DMS79 treated with DMSO at 0.1 percent for 48 hours (cell line): ENCODE results near the gene PTPRM.
"Not testable (repeated sequence)": the region's sequence is repeated elsewhere in the genome, so short reads cannot be mapped to it uniquely, and the experiment has no call there.

Source experiments
- DNase-seq: peaks from one replicate; lab custom pipeline; 2025; lab: John Stamatoyannopoulos, UW

The PTPRM gene

DNA sequence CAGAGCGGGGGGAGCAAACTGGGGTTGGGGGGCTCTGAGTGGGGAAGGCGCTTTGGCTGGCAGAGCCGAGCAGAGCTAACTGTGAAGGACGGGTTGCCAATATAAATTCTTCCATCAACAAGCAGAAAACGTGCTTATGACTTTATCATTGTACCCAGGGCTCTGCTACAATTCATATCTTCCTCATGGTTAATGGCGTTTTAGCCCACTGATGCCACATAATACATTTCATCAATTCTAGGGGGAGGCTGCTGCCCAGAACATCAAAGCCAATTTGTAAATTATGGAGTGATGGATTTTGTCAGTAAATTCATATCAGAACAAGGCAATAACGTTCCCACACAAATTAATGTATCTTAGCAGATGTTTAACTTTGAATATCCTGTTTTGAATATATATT lies 866.7 kb downstream of the PTPRM start:
- DNase-seq, result no peak

DNA sequence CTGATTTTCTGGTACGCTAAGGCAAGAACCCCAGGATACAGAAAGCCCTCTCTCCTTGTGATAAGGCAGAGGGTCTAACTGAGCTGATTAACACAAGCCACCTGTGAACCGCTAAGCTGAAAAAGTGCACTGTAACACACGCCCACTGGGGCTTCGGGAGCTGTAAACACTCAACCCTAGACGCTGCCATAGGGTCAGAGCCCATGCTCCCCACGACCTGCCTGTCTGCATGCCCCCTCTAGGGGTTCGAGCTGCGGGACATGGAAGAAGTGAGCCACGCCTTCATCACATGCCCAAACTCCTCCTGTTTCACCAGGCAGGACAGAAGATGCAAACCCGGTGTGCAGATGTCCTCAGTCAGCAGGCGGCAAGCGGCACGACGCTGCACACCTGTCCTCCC lies 868.3 kb downstream of the PTPRM start:
- DNase-seq, result no peak

DNA sequence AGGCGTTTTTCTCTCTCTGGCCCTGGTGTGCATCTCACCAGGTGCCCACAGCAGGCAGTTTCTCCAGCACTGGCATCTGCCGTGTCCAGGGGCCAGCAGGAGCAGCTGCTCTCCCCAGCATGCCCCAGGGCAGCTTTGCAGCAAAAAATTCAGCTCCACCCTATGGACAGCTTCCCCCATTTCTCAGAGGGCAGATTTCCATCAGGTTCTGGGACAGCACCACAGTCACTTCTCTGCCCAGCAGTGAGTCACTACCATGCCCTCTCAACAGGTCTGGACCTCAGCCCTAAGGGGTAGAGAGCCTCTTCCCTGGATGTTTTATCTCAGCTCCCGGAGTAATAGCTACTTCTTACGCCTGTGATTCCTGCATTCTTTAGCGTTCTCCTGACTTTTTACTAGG lies 871.9 kb downstream of the PTPRM start:
- no peak for DNase-seq

DNA sequence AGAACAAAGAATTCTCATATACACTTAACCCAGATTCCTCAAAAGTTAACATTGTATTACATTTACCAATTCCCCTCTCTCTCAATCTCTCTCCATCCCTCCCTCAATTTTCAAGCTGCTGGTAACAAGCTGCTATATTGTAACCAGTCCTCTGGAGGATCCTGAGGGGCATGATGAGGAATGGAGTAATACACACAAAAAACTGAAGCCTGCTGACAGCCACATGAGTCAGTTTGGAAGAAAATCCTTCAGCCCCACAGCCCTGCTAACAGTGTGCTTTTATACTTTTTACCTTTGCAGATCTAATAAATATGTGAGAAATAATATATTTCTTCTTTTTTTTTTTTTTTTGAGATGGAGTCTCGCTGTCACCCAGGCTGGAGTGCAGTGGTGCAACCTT lies 876.4 kb downstream of the PTPRM start:
- DNase-seq, result no peak

DNA sequence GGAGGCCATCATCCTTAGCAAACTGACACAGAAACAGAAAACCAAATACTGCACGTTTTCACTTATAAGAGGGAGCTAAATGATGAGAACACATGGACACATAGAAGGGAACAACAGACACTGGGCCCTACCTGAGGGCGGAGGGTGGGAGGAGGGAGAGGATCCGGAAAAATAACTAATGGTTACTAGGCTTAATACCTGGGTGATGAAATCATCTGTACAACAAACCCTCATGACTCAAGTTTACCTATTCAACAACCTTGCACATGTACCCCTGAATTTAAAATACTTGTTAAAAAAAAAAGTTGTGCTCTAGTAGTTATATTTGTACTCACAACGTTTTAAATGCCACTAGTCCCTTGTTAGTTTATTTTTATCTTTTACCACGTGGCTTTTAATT lies 879.8 kb downstream of the PTPRM start:
- not testable (repeated sequence) for DNase-seq

DNA sequence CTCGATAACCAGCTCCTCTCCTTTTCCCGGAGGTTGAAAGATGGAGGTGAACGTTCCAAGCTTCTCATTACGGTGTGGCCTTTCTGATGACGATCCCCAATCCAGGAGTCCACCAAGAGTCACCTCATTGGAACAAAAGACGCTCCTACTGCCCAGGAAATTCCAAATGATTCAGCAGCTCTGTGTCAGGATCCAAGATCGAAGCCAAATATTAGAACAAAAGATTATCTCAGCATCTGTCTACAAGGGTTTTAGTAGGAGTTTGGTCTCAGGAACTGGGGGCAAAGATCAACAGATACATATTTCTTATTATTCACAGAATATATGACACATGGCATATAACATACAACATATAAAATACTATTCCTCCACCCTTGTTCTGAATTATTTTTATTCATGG lies 881.0 kb downstream of the PTPRM start:
- no peak for DNase-seq

DNA sequence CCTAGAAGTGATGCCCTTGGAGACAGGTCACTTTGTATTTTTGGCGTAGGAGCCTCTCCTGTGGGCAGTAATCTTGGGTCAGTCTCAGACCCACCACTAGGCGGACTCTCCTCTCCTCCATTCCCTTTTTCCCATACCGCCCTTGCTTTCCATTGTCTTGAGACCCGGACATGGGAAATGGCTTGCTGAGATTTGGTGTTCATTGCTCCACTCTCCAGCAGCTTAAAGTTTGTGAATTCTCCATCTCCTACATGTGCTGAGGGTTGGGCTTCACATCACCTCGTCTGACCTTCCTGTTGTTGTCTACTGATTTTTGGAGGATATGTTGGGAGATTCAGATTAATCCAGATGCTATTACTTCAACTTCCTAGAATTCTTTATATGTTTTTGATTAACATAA lies 882.9 kb downstream of the PTPRM start:
- no peak for DNase-seq

DNA sequence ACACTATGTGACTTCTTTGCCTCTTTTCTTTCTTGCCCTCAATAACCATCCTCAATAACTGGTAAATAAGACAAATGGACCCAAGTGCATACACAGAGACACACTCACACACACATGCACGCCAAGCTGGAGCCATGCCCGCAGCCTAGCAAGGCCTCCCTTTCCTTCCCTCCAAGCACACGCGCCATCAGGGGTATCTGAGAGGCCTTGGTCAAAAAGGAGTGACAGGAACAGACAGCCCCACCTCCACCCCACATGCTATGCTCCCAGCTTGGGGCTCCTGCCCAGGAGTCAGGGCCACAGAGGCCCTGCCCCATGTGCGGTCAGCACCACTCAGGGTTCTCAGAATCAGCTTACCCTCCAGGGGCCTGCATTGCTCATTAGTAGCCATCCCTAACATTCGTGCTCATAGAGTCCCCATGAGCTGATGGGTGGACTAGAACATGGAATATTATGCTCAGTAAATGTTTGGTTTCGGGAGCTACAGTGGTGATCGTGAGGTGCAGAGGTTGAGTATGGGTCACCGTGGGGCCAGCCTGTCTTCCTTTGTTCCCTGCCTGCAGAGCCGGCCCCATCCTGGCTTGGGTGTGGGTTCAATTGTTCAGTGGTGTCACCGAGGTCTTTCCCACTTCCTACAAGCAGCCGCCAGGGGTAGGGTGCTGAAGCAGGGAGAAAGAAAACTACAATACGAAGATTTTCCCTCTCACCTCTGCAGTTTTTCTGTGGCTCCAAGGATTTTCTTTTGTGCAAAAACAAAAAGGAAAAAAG lies 884.0 kb downstream of the PTPRM start:
- DNase-seq, result no peak

DNA sequence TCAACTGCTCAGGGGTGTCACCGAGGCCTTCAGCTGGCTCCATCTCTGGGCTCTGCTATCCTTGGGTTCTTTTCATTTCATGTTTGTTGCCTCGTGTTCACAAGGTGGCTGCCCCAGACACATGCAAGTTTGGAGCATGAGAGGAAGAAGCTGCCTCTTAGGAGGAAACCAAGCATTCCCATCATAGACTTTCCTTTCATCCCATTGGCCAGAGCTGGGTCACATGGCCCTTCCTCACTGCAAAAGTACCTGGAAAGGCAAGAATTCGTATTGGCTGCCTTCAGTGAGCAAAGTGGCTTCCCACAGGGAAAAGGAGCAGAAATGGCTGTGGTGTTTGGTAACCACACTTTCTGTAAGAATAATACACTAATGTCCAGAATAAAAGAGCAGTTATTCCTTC lies 886.4 kb downstream of the PTPRM start:
- no peak for DNase-seq

DNA sequence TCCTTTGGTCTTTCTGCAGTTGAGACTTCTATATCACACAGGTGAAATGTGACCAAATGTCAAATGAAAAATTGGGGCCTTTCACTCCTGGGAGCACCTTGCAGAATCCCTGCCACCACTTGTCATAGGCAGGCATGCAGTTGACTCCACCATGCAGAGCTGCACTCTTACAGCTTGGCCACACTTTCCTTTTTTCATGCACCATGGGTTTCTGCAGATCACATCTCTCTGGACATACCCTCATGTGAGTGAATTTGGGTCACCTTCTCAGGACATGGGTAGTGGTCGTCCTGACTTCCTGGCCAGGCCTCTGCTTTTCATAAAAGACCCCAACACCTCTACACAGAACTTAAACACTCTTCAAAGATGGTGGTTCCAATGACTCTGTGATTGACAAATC lies 887.0 kb downstream of the PTPRM start:
- no peak for DNase-seq

DNA sequence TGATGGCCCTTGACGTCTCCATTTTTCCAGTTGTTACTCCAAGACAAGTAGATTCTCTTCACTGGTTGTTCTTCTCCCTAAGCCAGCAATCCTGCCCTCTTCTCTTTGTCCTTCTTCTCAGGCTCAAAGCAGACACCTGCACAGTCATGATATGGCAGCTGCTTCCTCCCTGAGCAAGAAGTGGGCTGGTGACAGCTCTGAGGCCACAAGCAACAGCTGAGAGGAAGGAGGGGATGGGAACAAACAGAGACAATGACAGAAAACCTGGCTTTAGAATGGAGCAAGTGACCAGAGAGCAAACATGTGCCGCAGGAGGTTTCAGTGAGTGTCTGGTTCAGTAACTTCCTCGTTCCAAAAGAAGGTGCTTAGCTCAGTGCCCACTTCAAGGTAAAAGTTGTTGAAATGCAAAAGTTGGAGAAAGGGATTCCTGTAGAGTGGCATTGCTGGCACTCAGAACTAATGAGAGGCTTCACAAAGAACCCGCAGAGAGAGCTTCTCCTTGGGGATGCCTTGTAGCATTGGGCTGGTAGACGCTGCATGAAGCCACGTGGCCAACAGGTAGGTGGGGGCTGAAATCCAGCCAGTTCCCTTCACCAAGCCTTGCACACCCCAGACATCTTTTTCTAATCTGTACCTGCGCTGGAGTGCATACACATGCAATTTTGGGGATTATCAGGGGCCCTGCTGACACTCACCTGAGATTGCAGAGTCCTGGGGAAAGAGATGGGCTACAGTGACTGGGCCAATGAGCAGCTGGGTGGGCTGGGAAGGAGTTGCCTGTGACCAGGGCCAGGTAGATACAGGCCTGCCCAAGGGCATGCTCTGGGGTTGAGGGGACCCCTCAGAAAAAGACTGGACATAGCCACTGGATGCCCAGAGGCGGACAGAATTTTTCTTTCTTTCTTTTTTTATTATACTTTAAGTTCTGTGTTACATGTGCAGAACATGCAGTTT lies 888.8 kb downstream of the PTPRM start:
- DNase-seq, result no peak
